Parathyroid adenoma (tissue), 2 donors: ENCODE results near the gene NFX1.

Experiments used
- H2AFZ ChIP-seq: fragments of 300-600 bp; sonication (generic); one replicate; pipeline ENCODE4 v1.7.0; 2017; ENCODE audit warnings: antibody characterized with exemption, mild to moderate bottlenecking
- H3K27ac ChIP-seq: fragments of 300-600 bp; sonication (generic); one replicate; pipeline ENCODE4 v1.7.0; 2017
- H3K27me3 ChIP-seq: fragments of 300-600 bp; sonication (generic); one replicate; pipeline ENCODE4 v1.7.0; 2017; ENCODE audit warnings: low read length; ENCODE audit not compliant: control insufficient read depth, insufficient read depth
- H3K36me3 ChIP-seq: fragments of 300-600 bp; sonication (generic); one replicate; pipeline ENCODE4 v1.7.0; 2017; ENCODE audit warnings: low read length; ENCODE audit not compliant: control insufficient read depth, insufficient read depth
- H3K4me1 ChIP-seq: fragments of 300-600 bp; sonication (generic); one replicate; pipeline ENCODE4 v1.7.0; 2017; ENCODE audit warnings: control low read depth
- H3K4me2 ChIP-seq: fragments of 300-600 bp; sonication (generic); one replicate; pipeline ENCODE4 v1.7.0; 2017; ENCODE audit warnings: low read length
- H3K4me3 ChIP-seq: fragments of 300-600 bp; sonication (generic); one replicate; pipeline ENCODE4 v1.7.0; 2017; ENCODE audit warnings: low read depth, low read length
- H3K79me2 ChIP-seq: fragments of 300-600 bp; sonication (generic); one replicate; pipeline ENCODE4 v1.7.0; 2017; ENCODE audit warnings: control low read depth
- H3K9ac ChIP-seq: fragments of 300-600 bp; sonication (generic); one replicate; pipeline ENCODE4 v1.7.0; 2017; ENCODE audit warnings: mild to moderate bottlenecking
- H3K9me3 ChIP-seq: fragments of 300-600 bp; sonication (generic); one replicate; pipeline ENCODE4 v1.7.0; 2017; ENCODE audit warnings: low read length; ENCODE audit not compliant: control insufficient read depth
- TF ChIP-seq, protein P1 (sequence below): fragments of 300-600 bp; sonication (generic); IDR thresholded peaks from one replicate; pipeline ENCODE4 v1.7.0; 2017; ENCODE audit warnings: antibody characterized with exemption, mild to moderate bottlenecking
- donor health status: primary hyperparathyroidism.

Gene NFX1

DNA sequence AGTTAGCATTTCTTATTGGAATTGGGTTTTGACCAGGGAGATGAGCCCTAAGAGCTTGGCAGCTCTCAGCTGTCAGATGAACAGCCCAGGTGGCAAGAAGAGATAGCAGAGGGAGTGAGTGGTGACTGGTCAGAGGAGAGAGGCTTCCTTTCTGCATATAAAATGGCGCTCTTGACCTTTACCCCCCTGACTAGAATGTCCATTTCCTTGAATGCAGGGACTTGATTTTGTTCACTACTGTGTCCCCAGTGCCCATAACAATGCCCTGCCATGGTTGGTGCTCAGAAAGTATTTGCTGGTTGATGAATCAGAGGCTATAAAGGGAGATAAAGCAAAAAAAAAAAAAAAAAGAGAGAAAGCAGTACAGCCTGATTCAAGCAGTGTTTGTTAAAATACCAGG, 18.3 kb upstream of the NFX1 start:
- H3K9ac ChIP-seq, result no peak overlapping the region
- no peak overlapping the region for H3K4me2 ChIP-seq
- H3K27ac ChIP-seq, result no peak overlapping the region
- H3K36me3 ChIP-seq, result no peaks in the 10 kb centered on the region
- H3K4me1 ChIP-seq, result no peaks in the 10 kb centered on the region
- no peaks in the 10 kb centered on the region for H3K9me3 ChIP-seq
- H2AFZ ChIP-seq, result no peak overlapping the region
- TF ChIP-seq, protein P1, sequence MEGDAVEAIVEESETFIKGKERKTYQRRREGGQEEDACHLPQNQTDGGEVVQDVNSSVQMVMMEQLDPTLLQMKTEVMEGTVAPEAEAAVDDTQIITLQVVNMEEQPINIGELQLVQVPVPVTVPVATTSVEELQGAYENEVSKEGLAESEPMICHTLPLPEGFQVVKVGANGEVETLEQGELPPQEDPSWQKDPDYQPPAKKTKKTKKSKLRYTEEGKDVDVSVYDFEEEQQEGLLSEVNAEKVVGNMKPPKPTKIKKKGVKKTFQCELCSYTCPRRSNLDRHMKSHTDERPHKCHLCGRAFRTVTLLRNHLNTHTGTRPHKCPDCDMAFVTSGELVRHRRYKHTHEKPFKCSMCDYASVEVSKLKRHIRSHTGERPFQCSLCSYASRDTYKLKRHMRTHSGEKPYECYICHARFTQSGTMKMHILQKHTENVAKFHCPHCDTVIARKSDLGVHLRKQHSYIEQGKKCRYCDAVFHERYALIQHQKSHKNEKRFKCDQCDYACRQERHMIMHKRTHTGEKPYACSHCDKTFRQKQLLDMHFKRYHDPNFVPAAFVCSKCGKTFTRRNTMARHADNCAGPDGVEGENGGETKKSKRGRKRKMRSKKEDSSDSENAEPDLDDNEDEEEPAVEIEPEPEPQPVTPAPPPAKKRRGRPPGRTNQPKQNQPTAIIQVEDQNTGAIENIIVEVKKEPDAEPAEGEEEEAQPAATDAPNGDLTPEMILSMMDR, result no peak
- no peaks in the 10 kb centered on the region for H3K27me3 ChIP-seq
- H3K4me3 ChIP-seq, result no peak overlapping the region
- no peaks in the 10 kb centered on the region for H3K79me2 ChIP-seq

DNA sequence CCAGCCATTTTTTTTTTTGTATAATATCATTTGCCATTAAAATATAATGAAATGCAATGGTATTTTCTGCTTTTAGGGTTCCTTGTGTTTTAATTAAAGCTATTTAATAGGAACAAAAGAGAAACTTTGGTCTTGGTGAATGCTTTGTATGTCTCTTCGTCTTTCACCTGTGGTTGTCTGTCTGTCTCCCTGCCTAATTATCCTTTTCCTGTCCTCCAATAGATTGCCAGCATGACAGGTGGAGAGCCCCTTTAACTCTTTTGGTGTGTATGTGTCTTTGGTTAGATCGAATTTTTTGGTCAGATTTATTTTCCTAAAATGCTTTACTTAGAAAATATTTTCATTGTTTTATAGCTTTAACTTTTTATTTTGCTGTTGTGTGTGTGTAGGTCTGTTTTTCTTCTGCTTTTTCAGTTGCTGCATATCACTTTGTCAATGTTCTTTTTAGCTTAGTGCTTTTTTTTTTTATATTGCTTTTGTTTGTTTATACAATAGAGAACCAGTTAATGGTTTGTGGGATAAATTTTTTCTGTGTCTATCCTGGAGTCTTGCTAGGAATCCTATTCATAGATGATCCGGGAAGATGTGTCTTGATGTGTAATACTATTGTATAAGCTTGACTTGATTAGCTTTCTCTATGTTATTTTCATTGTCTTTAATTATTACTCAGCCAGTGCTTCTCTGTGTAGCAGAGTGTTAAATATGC, 16.9 kb upstream of the NFX1 start:
- TF ChIP-seq, protein P1, result no peak
- no peaks in the 10 kb centered on the region for H3K9me3 ChIP-seq
- no peak overlapping the region for H3K4me3 ChIP-seq
- H3K27ac ChIP-seq, result no peak overlapping the region
- no peak overlapping the region for H2AFZ ChIP-seq
- H3K9ac ChIP-seq, result no peak overlapping the region
- H3K79me2 ChIP-seq, result no peaks in the 10 kb centered on the region
- no peaks in the 10 kb centered on the region for H3K27me3 ChIP-seq
- no peaks in the 10 kb centered on the region for H3K36me3 ChIP-seq
- no peak overlapping the region for H3K4me2 ChIP-seq
- H3K4me1 ChIP-seq, result no peaks in the 10 kb centered on the region

DNA sequence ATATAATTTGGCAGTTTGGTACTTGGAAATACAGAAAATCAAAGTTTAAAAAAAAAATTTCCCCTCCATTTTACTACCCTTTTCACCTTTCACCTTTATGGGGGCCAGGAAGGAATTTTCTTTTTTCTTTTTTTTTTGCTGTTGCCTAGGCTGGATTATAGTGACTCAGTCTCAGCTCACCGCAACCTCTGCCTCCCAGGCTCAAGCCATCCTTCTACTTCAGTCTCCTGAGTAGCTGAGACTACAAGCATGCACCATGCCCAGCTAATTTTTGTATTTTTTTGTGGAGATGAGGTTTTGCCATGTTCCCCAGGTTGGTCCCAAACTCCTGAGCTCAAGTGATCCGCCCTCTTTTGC, 16.4 kb upstream of the NFX1 start:
- Histone ChIP-seq H3K4me2 (no peak overlapping the region), H3K4me1 (no peaks in the 10 kb centered on the region), H3K9me3 (no peaks in the 10 kb centered on the region), H3K79me2 (no peaks in the 10 kb centered on the region), H3K4me3 (no peak overlapping the region), H3K27ac (no peak overlapping the region), H3K27me3 (no peaks in the 10 kb centered on the region), H2AFZ (no peak overlapping the region), H3K36me3 (no peaks in the 10 kb centered on the region), H3K9ac (no peak overlapping the region)
- TF ChIP-seq, protein P1, result no peak

DNA sequence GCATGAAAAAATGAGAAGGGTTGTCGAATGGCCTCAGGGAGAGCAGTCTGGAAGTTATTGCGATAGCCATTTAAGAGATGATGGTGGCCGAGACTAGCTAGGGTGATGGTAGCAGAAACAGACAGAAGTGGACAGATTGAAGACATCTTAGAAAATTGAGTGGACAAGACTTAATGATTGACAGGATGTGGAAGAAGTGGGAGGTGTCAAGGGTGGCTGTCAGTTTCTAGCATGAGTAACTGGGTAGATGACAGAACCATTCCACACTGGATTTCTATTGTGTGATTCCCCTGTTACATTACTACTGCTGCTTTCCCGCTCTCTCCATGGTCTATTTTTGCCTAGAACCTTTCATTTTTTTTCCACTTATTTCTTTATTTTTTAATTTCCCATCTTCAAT, 12.8 kb upstream of the NFX1 start:
- no peak overlapping the region for H3K9ac ChIP-seq
- H3K4me2 ChIP-seq, result no peak overlapping the region
- H3K27ac ChIP-seq, result no peak overlapping the region
- no peaks in the 10 kb centered on the region for H3K9me3 ChIP-seq
- H3K36me3 ChIP-seq, result no peaks in the 10 kb centered on the region
- H2AFZ ChIP-seq, result no peak overlapping the region
- no peaks in the 10 kb centered on the region for H3K79me2 ChIP-seq
- no peaks in the 10 kb centered on the region for H3K27me3 ChIP-seq
- H3K4me1 ChIP-seq, result no peaks in the 10 kb centered on the region
- no peak overlapping the region for H3K4me3 ChIP-seq
- TF ChIP-seq, protein P1, result no peak

DNA sequence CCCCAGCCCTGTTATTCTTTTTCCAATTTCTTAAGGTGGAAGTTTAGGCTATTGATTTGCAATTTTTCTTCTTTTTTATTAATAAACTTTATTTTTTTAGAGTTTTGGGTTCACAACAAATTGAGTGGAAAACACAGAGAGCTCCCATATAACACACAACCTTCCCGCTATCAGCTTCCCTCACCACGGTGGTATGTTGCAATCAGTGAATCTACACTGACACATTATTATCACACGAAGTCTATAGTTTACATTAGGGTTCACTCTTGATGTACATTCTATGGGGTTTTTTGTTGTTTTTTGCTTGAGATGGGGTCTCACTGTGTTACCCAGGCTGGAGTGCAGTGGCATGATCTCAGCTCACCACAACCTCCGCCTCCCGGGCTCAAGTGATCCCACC, 4.8 kb upstream of the NFX1 start:
- Histone ChIP-seq H2AFZ (no peak overlapping the region), H3K4me3 (no peak overlapping the region), H3K4me2 (no peak overlapping the region), H3K79me2 (no peaks in the 10 kb centered on the region), H3K9me3 (no peaks in the 10 kb centered on the region), H3K27me3 (no peaks in the 10 kb centered on the region), H3K36me3 (no peaks in the 10 kb centered on the region), H3K27ac (no peak overlapping the region), H3K9ac (no peak overlapping the region), H3K4me1 (peaks cover 4% of the 10 kb centered on the region)
- TF ChIP-seq, protein P1, result no peak
